IPS DF 4.7 (cell line): ENCODE results near the gene C14orf132.

Experiments
- DNase-seq: peaks from one replicate; pipeline ENCODE4 v3.0.0-alpha.2; 2013; ENCODE audit warnings: low spot score; ENCODE audit errors: extremely low read depth

The C14orf132 gene

GRCh38 chr14:96117960-96118359, 78.8 kb downstream of the C14orf132 start:
- no peak for DNase-seq

- DNase-seq = no peak
These were observed 79.2 kb downstream of the C14orf132 start for GRCh38 chr14:96118391-96118790.

DNA sequence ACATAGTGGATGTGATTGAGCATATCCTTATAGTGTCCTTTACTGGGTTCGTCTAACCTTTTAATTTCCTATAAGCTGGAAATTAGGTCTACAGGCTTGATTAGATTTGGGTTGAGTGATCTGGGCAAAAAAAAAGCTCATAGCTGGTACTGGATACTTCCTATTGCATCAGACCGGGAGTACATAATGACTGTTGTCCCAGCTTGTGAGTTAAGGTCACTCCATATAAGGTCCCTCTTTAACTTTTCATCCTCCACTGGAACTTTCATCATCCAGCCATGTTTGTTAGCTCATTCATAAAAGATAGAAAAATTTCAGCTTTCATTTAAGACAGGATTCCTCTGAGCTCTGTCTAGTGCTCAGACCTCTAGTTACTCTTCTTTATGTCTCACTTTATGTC, 80.8 kb downstream of the C14orf132 start:
- DNase-seq = no peak

DNA sequence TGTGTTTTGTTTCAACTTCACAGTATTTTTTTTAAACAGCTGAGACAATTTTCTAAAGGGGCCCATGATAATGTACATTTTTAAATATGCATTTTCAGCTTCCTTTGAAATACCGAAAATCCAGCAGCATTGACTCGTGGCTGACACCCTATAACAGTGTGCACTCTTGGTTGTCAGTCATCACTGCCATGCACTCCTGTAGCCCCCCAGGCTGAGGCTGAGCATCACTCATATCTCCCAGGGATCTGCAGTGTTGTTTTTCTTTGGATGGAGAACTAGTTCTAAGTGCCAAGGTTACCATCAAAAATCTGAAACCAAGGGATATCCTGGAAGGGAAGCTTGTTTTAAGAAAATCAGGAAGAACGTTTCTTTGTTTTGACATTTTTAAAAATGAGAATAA, 81.2 kb downstream of the C14orf132 start:
- no peak for DNase-seq

- no peak for DNase-seq
These were observed 81.8 kb downstream of the C14orf132 start for GRCh38 chr14:96120941-96121340.

GRCh38 chr14:96121660-96122395, 82.7 kb downstream of the C14orf132 start:
- no peak for DNase-seq

DNA sequence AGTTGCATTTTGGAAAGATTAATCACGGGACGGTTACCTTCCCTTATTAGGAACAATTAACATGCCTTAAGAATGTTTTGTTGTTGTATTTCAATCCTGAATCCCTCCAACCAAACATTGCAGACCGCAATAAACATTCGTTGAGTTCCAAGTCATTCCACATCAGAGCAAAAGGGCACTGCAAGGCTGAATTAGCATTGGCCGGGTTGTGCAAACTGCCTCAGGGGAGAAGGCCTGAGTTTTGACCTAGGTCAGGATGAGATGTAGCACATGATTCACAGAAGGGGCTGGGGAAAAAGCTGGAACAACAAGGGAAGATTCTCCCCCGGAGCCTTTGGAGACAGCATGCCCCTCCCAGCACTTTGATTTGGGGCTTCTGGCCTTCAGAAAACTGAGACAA, 83.3 kb downstream of the C14orf132 start:
- DNase-seq = no peak

DNA sequence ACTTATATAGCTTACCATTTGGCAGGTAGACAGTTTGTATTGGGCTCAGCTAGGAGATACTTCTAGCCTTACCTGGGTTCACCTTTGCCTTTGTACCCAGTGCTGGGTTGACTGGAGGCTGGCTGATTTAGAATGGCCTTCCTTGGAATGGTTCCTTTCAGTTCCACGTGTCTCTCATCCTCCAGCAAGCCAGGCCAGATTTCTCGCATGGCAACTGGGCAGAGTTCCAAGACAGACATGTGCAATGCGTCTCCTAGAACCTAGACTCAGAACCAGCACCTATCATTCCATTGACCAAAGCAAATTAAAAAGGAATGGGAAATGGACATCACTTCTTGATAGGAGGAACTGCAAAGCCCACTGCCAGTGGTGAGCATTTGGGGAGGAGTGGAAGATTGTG, 86.4 kb downstream of the C14orf132 start:
- no peak for DNase-seq

DNA sequence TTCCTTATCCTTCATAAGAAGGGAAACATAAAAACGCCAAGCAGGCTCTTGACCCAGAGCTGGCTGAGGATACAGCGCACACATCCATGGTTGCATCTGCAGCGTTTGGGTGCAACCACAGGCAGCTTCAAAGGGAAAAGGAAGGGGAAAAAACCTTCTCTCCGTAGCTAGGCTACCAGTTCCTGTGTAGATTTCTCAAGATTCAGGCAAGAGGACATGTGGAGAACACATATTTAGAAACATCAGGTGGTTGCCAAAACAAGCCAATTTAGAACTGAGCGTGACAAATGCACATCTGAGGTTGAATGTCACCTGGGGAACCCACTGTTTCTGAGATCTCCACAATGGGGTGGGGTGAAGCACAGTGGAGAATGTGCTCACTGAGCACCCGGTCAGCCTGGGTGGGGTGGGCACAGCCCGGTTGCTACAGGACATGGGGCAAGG, 87.2 kb downstream of the C14orf132 start:
- no peak for DNase-seq

- no peak for DNase-seq
These were observed 87.7 kb downstream of the C14orf132 start for GRCh38 chr14:96126783-96127271.

GRCh38 chr14:96129128-96129736, 90.1 kb downstream of the C14orf132 start:
- no peak for DNase-seq

DNA sequence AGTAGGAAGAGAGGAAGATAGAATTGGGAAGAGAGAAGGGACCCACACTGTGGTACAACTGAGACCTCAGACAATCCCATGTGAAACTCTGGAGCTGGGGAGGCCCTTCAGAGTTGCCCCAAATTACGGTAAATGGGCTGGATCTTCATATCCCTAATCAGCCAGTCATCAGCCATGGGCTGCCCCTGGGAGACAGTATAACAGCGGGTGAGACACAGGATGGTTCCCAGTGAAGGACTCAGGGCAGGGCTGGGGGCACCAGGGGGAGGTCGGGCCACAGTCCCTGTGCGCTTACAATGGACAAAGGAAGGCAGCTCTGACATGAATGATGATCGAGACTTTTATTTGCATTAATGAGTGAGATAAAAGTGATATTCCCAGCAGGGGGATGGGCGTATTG, 91.2 kb downstream of the C14orf132 start:
- no peak for DNase-seq

DNA sequence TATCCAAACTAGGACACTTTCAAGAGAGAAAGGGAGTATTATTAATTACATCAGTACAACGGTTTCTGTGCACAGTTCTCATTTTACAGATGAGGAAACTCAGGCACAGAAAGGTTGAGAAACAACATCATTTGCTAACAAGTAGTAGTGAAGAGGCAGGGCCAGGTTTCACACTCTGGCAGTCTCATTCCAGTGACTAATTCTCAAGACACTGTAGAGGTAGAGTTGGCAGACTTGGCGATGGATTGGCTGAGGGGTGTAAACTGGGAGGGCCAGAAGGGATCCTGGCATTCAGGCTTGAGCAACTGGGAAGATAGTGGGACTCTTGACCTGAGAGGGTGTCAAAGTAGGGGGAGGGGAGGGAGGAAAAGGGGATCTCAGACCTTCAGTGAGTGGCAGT, 91.7 kb downstream of the C14orf132 start:
- DNase-seq = no peak

DNA sequence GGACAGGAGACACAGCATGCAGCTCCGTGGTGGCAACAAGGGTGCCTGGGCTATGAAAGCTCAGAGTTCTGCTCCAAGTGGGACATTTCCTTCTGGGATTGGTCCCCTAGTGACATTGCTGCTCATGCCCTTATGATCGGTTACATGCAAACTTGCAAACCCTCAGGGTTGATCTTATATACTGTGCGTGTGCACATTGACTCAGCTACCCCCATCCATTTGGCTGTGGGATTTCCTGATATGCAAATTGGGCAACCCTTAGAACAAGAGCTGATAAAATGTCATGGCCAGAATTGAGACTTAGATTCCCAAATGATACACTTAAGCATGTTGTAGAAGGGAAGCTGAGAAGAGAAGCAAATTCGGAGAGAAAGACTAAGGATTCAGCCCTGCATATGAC, 92.7 kb downstream of the C14orf132 start:
- DNase-seq = no peak

GRCh38 chr14:96134508-96134907, 95.3 kb downstream of the C14orf132 start:
- no peak for DNase-seq

DNA sequence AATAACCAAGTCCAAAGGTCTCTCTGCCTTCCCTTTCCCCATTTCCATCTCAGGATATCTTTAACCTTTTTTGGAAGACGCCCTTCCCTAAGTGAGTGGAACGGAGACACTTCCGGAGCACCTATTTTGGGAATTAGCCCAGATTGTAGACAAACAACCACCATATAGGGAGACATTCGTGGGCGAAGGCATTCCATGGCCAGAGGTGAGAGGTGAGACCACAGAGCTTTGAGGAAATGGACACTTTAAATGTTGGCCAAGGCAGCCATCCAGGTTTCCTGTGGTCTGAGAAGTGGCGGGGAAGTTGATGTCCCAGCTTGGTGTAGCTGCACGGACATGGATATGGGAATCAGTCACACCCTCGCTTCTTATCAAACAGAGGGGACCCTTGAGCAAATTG, 96.1 kb downstream of the C14orf132 start:
- no peak for DNase-seq

DNA sequence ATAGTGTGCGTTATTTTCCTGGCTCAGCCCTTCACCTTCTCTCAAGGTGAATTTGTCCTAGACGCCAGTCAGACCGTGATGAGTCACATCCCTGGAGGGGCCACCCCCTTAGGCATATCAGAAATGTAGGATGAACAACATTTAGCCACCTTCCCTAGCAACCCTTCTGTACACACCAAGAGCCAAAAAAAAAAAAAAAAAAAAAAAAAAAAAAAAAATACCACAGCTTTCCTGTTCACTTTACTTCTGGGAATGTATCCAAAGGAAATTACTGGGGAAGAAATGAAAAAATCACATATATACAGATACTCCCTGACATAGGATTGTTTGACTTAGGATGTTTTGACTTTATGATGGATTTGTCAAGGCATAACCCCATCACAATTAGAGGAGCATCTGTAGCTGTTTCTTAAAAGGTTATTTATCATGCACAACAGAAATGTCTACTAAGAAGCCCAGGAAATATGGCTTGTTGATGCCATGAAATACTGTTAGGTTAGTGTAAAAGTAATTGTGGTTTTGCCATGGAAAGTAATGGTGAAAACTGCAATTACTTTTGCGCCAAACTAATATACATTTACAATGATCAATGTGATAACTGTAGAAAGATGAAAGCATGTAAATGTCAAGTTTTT, 97.3 kb downstream of the C14orf132 start:
- DNase-seq = no peak

DNA sequence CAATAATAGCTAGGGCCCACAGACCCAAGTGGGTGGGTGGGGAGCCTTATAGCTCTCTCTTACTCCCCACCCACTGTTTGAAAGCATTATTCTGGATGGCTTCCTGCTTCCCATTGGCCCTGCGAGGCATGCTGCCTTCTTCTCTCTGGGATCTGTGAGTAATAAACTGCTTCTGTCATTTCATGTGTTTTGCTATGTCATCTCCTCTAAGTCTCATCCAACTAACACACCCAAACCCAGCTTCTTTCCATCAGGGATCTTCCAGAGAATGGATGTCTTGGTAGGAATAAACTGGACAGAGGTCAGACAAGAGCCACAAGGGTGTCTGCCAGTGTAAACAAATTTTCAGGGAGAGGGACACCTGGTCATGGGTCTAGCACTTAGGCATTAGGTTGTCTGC, 99.1 kb downstream of the C14orf132 start:
- DNase-seq = no peak

GRCh38 chr14:96139169-96139568, 100.0 kb downstream of the C14orf132 start:
- DNase-seq = no peak

DNA sequence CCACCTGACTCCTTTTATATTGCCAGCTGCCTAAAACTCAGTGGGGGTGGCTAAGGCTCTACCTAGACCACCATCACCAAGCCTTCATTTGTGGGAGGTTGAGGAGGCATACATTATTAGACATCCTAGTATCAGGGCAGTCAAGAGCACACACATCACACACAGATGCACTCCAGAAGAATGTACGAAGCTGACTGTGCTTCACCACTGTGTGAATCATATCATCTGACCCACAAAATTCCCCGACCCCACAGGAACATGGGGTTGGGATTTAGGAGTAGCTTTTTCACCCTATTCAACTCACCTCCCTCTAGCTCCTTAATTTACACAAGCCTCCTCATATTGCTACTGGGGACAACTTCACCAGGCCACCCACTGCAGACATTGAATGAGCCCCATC, 100.7 kb downstream of the C14orf132 start:
- no peak for DNase-seq

DNA sequence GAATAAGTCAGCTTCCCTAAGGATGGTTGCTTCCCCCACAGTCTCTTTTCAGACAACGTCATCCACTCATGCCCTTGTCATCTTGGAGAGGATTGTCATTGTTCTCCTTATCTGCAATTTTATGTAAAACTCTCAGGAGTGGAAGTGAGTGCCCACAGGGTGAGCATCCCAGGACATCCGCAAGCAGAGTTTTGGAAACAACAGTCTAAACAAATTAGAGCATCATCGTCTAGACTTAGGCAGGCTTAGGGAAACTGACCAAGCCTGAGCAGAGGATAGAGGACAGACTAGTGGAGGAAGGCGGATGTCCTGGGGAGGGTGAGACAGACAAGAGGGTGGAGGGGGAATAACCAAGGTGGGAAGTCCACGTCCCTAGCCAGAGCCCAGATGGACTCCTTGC, 101.8 kb downstream of the C14orf132 start:
- DNase-seq = no peak
